CD14-positive monocyte (primary cell): Measurements from ENCODE around the gene OR11G2. TPM values are rescaled to one million over a fixed set of nuclear protein-coding genes. Genes with fewer than 3 reads are reported as not detected.
A peak's percentile ranks its signal among the peaks of the same experiment; 100 is the strongest.

Source experiments
- DNase-seq, 3 donors: peaks; one replicate each; pipeline ENCODE4 v3.0.0-alpha.2; 2011 to 2022
- H2AFZ ChIP-seq: 2 replicates; pipeline ENCODE4 v1.6.0; 2012; ENCODE audit warnings: mild to moderate bottlenecking, low read depth, low read length, inconsistent platforms; ENCODE audit not compliant: insufficient read depth, poor library complexity, severe bottlenecking
- H3K27ac ChIP-seq, 2 donors: 1 replicate in 1 of 2; 2 replicates in 1 of 2; pipeline ENCODE4 v1.5.1; 2012 to 2013; ENCODE audit warnings: low read length in 2 of 2, control low read depth in 1 of 2, inconsistent platforms in 1 of 2, low read depth in 1 of 2, mild to moderate bottlenecking in 1 of 2
- H3K27me3 ChIP-seq, 2 donors: one replicate each; pipeline versions ENCODE4 v1.6.0 to v1.6.1; 2011 to 2013; ENCODE audit warnings: low read length in 2 of 2; ENCODE audit not compliant: control insufficient read depth in 2 of 2, insufficient read depth in 2 of 2
- H3K36me3 ChIP-seq, 2 donors: replicated peaks in 1 of 2; 1 replicate in 1 of 2; 2 replicates in 1 of 2; pipeline versions ENCODE4 v1.5.1 to v1.6.1; 2012 to 2013; ENCODE audit warnings: low read length in 2 of 2, control low read depth in 1 of 2, inconsistent platforms in 1 of 2, mild to moderate bottlenecking in 1 of 2; ENCODE audit not compliant: insufficient read depth in 2 of 2, control insufficient read depth in 1 of 2
- H3K4me1 ChIP-seq, 2 donors: 1 replicate in 1 of 2; 2 replicates in 1 of 2; pipeline versions ENCODE4 v1.5.1 to v1.6.1; 2012 to 2013; ENCODE audit warnings: low read length in 2 of 2, control low read depth in 1 of 2, inconsistent platforms in 1 of 2, mild to moderate bottlenecking in 1 of 2, moderate library complexity in 1 of 2; ENCODE audit not compliant: insufficient read depth in 2 of 2, control insufficient read depth in 1 of 2
- H3K4me2 ChIP-seq: replicated peaks from 2 replicates; pipeline ENCODE3; 2012; ENCODE audit warnings: low read length, moderate library complexity, mild to moderate bottlenecking; ENCODE audit not compliant: poor library complexity, severe bottlenecking; ENCODE audit errors: extremely low read depth
- H3K4me3 ChIP-seq, 3 experiments: fragments of 200-600 bp in 1 of 3; sonication (generic) in 1 of 3; replicated peaks in 1 of 3; 1 replicate in 2 of 3; 2 replicates in 1 of 3; pipeline ENCODE4 v1.5.1; 2011 to 2013; ENCODE audit warnings: low read length in 3 of 3, mild to moderate bottlenecking in 3 of 3, control low read depth in 2 of 3, low read depth in 2 of 3, inconsistent platforms in 1 of 3, moderate library complexity in 1 of 3
- H3K79me2 ChIP-seq: 2 replicates; pipeline ENCODE4 v1.6.0; 2012; ENCODE audit warnings: mild to moderate bottlenecking, control low read depth, inconsistent platforms, low read length, moderate library complexity; ENCODE audit not compliant: insufficient read depth
- H3K9ac ChIP-seq: 2 replicates; pipeline ENCODE4 v1.6.0; 2017; ENCODE audit warnings: low read length, mild to moderate bottlenecking; ENCODE audit not compliant: insufficient read depth, poor library complexity, severe bottlenecking
- H3K9me3 ChIP-seq, 2 donors: replicated peaks in 1 of 2; 1 replicate in 1 of 2; 2 replicates in 1 of 2; pipeline versions ENCODE4 v1.5.1 to v1.6.1; 2012 to 2013; ENCODE audit warnings: low read length in 2 of 2, control low read depth in 1 of 2; ENCODE audit not compliant: control insufficient read depth in 1 of 2, insufficient read depth in 1 of 2
- H4K20me1 ChIP-seq: 2 replicates; pipeline ENCODE4 v1.6.0; 2012; ENCODE audit warnings: mild to moderate bottlenecking, low read length, control low read depth, moderate library complexity; ENCODE audit not compliant: insufficient read depth
- H3K27ac Mint-ChIP-seq, 7 donors: one replicate each; pipeline ENCODE4 v1.8.0; 2020; ENCODE audit warnings: mild to moderate bottlenecking in 7 of 7, mixed read lengths in 7 of 7, moderate library complexity in 6 of 7, inconsistent platforms in 2 of 7
- H3K27me3 Mint-ChIP-seq, 3 donors: one replicate each; pipeline ENCODE4 v1.8.0; 2021 to 2022; ENCODE audit warnings: low read depth in 3 of 3, mild to moderate bottlenecking in 3 of 3, mixed read lengths in 3 of 3, moderate library complexity in 3 of 3, inconsistent platforms in 1 of 3
- H3K36me3 Mint-ChIP-seq, 2 donors: one replicate each; pipeline ENCODE4 v1.8.0; 2020; ENCODE audit warnings: mixed read lengths in 2 of 2, inconsistent platforms in 1 of 2, mild to moderate bottlenecking in 1 of 2
- H3K4me1 Mint-ChIP-seq: one replicate; pipeline ENCODE4 v1.8.0; 2020; ENCODE audit warnings: mild to moderate bottlenecking, mixed read lengths
- H3K4me3 Mint-ChIP-seq, 2 donors: one replicate each; pipeline ENCODE4 v1.8.0; 2020; ENCODE audit warnings: mild to moderate bottlenecking in 2 of 2, mixed read lengths in 2 of 2, moderate library complexity in 1 of 2
- H3K9me3 Mint-ChIP-seq, 7 donors: one replicate each; pipeline ENCODE4 v1.8.0; 2020 to 2022; ENCODE audit warnings: mixed read lengths in 7 of 7, mild to moderate bottlenecking in 6 of 7, moderate library complexity in 6 of 7, inconsistent platforms in 2 of 7
- CTCF ChIP-seq: fragments of 200-600 bp; IDR thresholded peaks from one replicate; pipeline ENCODE4 v1.8.0; 2022; ENCODE audit warnings: antibody characterized with exemption, mild to moderate bottlenecking
- WGBS: methylation state at CpG from one replicate; pipeline ENCODE4 v1.1.5; 2013; ENCODE audit warnings: missing lambda C conversion rate; ENCODE audit not compliant: insufficient coverage; 5-methylcytosine and 5-hydroxymethylcytosine counted together
- intact Hi-C, 2 donors: fragments of 100-400 bp; cut with micrococcal nuclease; formaldehyde crosslinking; loops; one replicate each; pipeline versions ENCODE4 v1.15.0 to v1.15.1; 2023
- polyA plus RNA-seq, 3 donors: library from polyadenylated mRNA; depleted of rRNA in 1 of 3; unstranded in 2 of 3; stranded (reverse) in 1 of 3; fragments of 300-500 nt in 2 of 3; fragments of >200 nt in 1 of 3; fragmentation: Illumina TruSeq in 2 of 3; gene quantifications; 1 replicate in 2 of 3; 2 replicates in 1 of 3; pipeline ENCODE4 v1.2.3, GENCODE V29; 2012 to 2021

The OR11G2 gene
- polyA plus RNA-seq, 3 donors: not detected

DNA sequence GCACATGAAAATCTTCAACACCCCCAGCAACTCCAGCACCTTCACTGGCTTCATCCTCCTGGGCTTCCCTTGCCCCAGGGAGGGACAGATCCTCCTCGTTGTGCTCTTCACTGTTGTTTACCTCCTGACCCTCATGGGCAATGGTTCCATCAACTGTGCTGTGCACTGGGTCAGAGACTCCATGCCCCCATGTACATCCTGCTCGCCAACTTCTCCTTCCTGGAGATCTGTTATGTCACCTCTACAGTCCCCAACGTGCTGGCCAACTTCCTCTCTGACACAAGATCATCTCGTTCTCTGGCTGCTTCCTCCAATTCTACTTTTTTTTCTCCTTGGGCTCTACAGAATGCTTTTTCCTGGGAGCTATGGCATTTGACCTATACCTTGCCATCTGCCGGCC lies 11.5 kb upstream of the OR11G2 start:
- no peaks in the 10 kb centered on the region for H3K36me3 ChIP-seq
- H2AFZ ChIP-seq: no peak overlapping the region
- peaks cover 3 to 13% (median 7%) of the 10 kb centered on the region in 7 donors for H3K9me3 Mint-ChIP-seq
- H3K27me3 ChIP-seq: no peaks in the 10 kb centered on the region
- H3K27me3 Mint-ChIP-seq: peaks cover 0 to 1% (median 1%) of the 10 kb centered on the region in 3 donors
- peaks cover 27% of the 10 kb centered on the region for H3K4me1 Mint-ChIP-seq
- H3K4me1 ChIP-seq: peaks cover 24 to 30% of the 10 kb centered on the region in 2 donors
- H3K36me3 Mint-ChIP-seq: no peaks in the 10 kb centered on the region
- H3K4me3 Mint-ChIP-seq: peak overlapping the region; percentile 32 to 89
- no peaks in the 10 kb centered on the region for H3K9me3 ChIP-seq
- peak overlapping the region in 1 of 3 experiments; percentile 55 for H3K4me3 ChIP-seq
- TF ChIP-seq CTCF: no peak
- H3K27ac Mint-ChIP-seq: peak overlapping the region; percentile 4 to 98 (median 93)
- peak overlapping the region; percentile 30 to 73 for H3K27ac ChIP-seq
- no peaks in the 10 kb centered on the region for H4K20me1 ChIP-seq
- intact Hi-C loops: no loop called here
- WGBS: 13% methylated on average over 4 of the region's 5 CpGs
- peak; percentile 49 to 61 (median 51) for DNase-seq
- H3K79me2 ChIP-seq: no peaks in the 10 kb centered on the region
- no peak overlapping the region for H3K9ac ChIP-seq
- peak overlapping the region; percentile 41 for H3K4me2 ChIP-seq

DNA sequence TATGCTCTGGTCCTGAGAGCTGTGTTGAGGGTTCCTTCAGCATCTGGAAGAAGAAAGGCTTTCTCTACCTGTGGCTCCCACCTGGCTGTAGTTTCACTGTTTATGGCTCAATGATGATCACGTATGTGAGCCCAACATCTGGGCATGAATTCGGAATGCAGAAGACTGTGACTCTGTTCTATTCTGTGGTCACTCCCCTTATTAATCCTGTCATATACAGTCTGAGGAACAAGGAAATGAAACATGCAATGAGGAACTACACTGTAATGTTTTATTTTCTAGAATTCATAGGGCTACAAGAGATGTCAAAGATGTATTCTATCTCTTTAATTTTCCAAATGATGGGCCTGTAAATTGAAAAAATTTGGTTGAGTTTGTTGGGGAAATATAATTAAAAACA lies 10.8 kb upstream of the OR11G2 start:
- no peak for TF ChIP-seq CTCF
- no CpG with 5 or more reads among the region's 2 CpGs for WGBS
- H3K27ac Mint-ChIP-seq: peak overlapping the region; percentile 88 to 98 (median 94)
- no peaks in the 10 kb centered on the region for H4K20me1 ChIP-seq
- no peak overlapping the region for H2AFZ ChIP-seq
- no peaks in the 10 kb centered on the region for H3K9me3 ChIP-seq
- peaks cover 27% of the 10 kb centered on the region for H3K4me1 Mint-ChIP-seq
- no peaks in the 10 kb centered on the region for H3K36me3 ChIP-seq
- DNase-seq: peak; percentile 27 to 39 (median 33)
- intact Hi-C loops: no loop called here
- no peak overlapping the region for H3K9ac ChIP-seq
- no peaks in the 10 kb centered on the region for H3K79me2 ChIP-seq
- no peaks in the 10 kb centered on the region for H3K36me3 Mint-ChIP-seq
- H3K9me3 Mint-ChIP-seq: peaks cover 3 to 13% (median 7%) of the 10 kb centered on the region in 7 donors
- H3K4me1 ChIP-seq: peaks cover 24 to 30% of the 10 kb centered on the region in 2 donors
- peak overlapping the region; percentile 30 to 73 for H3K27ac ChIP-seq
- H3K27me3 ChIP-seq: no peaks in the 10 kb centered on the region
- peak overlapping the region; percentile 32 to 89 for H3K4me3 Mint-ChIP-seq
- peak overlapping the region; percentile 41 for H3K4me2 ChIP-seq
- peak overlapping the region; percentile 12 to 55 (median 18) for H3K4me3 ChIP-seq
- peaks cover 0 to 1% (median 1%) of the 10 kb centered on the region in 3 donors for H3K27me3 Mint-ChIP-seq
